SKM-1 treated with dmso at 0.1 percent for 144 hours (cell line): ENCODE results near the gene CCDC33.

Source experiments
- DNase-seq: peaks from one replicate; lab custom pipeline; 2025; ENCODE audit not compliant: unreplicated experiment; lab: John Stamatoyannopoulos, UW

Gene CCDC33

GRCh38 chr15:74235962-74236361, at the start of gene CCDC33:
CCDC33 (plus strand) TSS chr15:74236326; CDS start chr15:74236720, 394 bp downstream.
- DNase-seq = peak; percentile 24

GRCh38 chr15:74188216-74188615, 47.9 kb upstream of the CCDC33 start:
- no peak for DNase-seq

- no peak for DNase-seq
Observed at GRCh38 chr15:74191798-74192197, 44.3 kb upstream of the CCDC33 start.

GRCh38 chr15:74192751-74193150, 43.4 kb upstream of the CCDC33 start:
- no peak for DNase-seq

- no peak for DNase-seq
Observed at GRCh38 chr15:74193299-74193718, 42.8 kb upstream of the CCDC33 start.

- no peak for DNase-seq
Observed at GRCh38 chr15:74193905-74194304, 42.2 kb upstream of the CCDC33 start.

- DNase-seq = no peak
Observed at GRCh38 chr15:74194572-74195559, 41.3 kb upstream of the CCDC33 start.

GRCh38 chr15:74196175-74196574, 40.0 kb upstream of the CCDC33 start:
- no peak for DNase-seq

GRCh38 chr15:74197176-74197965, 38.8 kb upstream of the CCDC33 start:
- DNase-seq = no peak

GRCh38 chr15:74199297-74199652, 36.9 kb upstream of the CCDC33 start:
- no peak for DNase-seq

GRCh38 chr15:74200412-74200815, 35.7 kb upstream of the CCDC33 start:
- no peak for DNase-seq

- DNase-seq = no peak
Observed at GRCh38 chr15:74200871-74201419, 35.2 kb upstream of the CCDC33 start.

GRCh38 chr15:74201710-74202420, 34.3 kb upstream of the CCDC33 start:
- no peak for DNase-seq

GRCh38 chr15:74202452-74203401, 33.4 kb upstream of the CCDC33 start, which contains the start of gene STRA6:
STRA6 (minus strand) TSS chr15:74202787; CDS start chr15:74202267, 520 bp downstream.
- peak; percentile 7 for DNase-seq

- DNase-seq = no peak
Observed at GRCh38 chr15:74203914-74204431, 32.2 kb upstream of the CCDC33 start.

GRCh38 chr15:74205582-74205947, 30.6 kb upstream of the CCDC33 start:
- DNase-seq = no peak

- DNase-seq = no peak
Observed at GRCh38 chr15:74206801-74207281, 29.3 kb upstream of the CCDC33 start.

GRCh38 chr15:74207652-74208440, 28.3 kb upstream of the CCDC33 start:
- DNase-seq = no peak

- no peak for DNase-seq
Observed at GRCh38 chr15:74208496-74208895, 27.6 kb upstream of the CCDC33 start.
